Measurements from ENCODE around the gene NARS2.

The NARS2 gene

DNA sequence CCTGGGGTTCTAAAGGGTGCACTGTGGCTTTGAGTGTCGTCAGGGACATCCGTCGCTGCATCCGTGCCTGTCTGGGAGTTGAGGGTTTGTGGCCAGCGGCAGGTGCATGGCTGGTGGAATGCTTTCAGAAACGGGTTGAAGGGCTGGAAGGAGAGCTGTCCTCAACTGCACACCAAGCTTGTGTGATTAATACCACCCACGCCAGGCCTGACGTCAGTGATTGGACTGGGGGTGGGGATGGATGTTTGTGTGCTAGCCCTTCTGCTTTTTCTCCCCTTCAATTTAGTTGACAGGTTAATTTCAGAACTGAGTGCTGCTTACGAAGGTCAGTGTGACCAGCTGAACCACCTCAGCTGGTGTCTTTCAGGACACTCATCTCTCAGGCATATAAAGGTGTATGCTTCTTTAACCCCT, 153.9 kb downstream of the NARS2 start:
- DNase-seq (ENCODE audit: insufficient read length, low spot score), result no peak
- TF ChIP-seq SPI1 (IDR thresholded peaks at IDR 0.05; ENCODE audit: low read depth, low read length) (peak; percentile 75), POU2F2 (IDR thresholded peaks at IDR 0.05; ENCODE audit: low read depth, low read length) (peak; percentile 7; the same call in 1 of the 2 replicates), PAX5 (IDR thresholded peaks at IDR 0.05; ENCODE audit: insufficient read depth, low read length, severe bottlenecking) (no peak)
- FAIRE-seq, result peak; percentile 80

DNA sequence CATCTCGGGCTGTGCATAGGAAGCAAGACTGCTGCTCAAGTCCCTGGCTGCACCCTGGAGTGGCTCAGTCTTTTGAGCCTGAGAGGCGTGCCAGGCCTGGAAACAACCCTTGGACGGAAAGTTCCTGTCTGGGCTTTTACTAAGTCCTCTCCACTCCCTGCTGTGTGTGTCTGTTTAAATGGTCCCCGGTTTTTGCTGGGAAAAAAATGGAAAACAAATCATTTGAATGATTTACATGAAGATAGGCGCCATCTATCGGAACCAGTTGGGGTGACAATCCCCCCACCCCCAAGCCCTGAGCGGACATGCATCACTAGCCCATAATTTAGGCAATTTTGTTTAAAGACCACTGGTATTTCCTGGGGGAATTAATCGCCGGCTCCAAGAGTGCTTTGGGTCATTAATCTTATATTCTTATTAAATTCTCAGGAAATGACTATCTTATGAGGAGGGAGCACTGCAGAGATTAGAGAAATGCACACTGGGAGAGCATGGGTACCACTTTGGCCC, 154.4 kb downstream of the NARS2 start:
- DNase-seq (ENCODE audit: insufficient read length, low spot score), result no peak
- TF ChIP-seq TAF1 (IDR thresholded peaks at IDR 0.05; ENCODE audit: low read depth, low read length), result no peak
- TF ChIP-seq POU2F2 (IDR thresholded peaks at IDR 0.05; ENCODE audit: low read depth, low read length), result 0 out of 2 replicates have a peak, but pooled peaks have one; percentile 23
- no peak for FAIRE-seq

DNA sequence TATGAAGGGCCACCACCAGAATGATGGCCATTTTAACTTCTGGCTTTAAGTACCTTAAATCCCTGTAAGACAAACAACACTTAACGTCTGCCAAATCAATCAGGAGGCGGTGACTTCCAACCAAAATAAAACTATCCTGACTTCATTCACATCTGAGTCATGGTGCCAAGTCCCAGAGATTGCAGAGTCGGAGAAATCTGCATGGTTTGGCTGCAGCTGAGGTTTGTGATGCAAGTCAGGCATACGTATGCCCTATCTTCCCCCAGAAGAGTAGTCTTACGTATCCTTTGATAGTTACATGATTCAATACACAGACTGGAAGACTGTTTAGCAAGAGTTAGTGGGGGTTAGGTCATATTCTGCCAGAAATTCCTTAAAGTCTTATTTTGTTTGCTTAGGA, 155.3 kb downstream of the NARS2 start:
- DNase-seq (ENCODE audit: insufficient read length, low spot score), result no peak
- TF ChIP-seq POU2F2 (IDR thresholded peaks at IDR 0.05; ENCODE audit: low read depth, low read length) (no peak), PAX5 (IDR thresholded peaks at IDR 0.05; ENCODE audit: insufficient read depth, low read length, severe bottlenecking) (no peak), POLR2A (IDR thresholded peaks at IDR 0.05; ENCODE audit: low read depth, low read length) (no peak), SPI1 (IDR thresholded peaks at IDR 0.05; ENCODE audit: low read depth, low read length) (no peak), TAF1 (IDR thresholded peaks at IDR 0.05; ENCODE audit: low read depth, low read length) (no peak), POLR2AphosphoS5 (IDR thresholded peaks at IDR 0.05; ENCODE audit: low read depth, low read length) (no peak)
- FAIRE-seq, result no peak

DNA sequence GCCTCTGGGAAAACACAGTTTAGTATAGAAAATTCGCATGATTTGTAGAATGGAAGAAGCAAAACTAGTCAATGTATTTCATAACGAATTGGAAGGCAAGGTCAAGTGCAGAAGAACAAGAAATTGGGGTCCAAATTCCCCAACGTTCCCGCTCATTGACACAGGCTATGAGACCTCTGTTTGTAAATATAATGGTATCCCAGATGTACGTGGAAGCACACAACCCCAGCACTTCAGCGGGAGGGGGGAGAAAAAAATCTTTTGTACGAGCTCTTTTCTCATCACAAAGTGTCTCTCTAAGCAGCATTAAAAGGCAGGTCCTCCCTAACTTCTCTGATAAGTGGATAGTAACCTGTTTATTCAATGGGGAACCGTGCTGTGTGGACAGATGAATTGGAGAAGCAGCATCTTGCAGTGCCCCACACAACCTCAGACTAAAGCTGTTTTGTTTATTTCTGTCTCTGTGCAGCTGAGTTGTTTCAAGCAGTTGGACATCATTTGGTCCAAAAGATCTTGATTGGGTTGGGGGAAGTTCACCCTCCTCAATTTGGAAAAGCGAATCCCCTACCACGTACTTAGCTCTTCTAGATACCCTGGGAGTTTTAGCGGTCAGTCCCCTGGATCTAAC, 156.0 kb downstream of the NARS2 start:
- DNase-seq (ENCODE audit: insufficient read length, low spot score) (no peak), FAIRE-seq (no peak)
- TF ChIP-seq POU2F2 (IDR thresholded peaks at IDR 0.05; ENCODE audit: low read depth, low read length) (no peak), PAX5 (IDR thresholded peaks at IDR 0.05; ENCODE audit: insufficient read depth, low read length, severe bottlenecking) (no peak), POLR2A (IDR thresholded peaks at IDR 0.05; ENCODE audit: low read depth, low read length) (no peak)

DNA sequence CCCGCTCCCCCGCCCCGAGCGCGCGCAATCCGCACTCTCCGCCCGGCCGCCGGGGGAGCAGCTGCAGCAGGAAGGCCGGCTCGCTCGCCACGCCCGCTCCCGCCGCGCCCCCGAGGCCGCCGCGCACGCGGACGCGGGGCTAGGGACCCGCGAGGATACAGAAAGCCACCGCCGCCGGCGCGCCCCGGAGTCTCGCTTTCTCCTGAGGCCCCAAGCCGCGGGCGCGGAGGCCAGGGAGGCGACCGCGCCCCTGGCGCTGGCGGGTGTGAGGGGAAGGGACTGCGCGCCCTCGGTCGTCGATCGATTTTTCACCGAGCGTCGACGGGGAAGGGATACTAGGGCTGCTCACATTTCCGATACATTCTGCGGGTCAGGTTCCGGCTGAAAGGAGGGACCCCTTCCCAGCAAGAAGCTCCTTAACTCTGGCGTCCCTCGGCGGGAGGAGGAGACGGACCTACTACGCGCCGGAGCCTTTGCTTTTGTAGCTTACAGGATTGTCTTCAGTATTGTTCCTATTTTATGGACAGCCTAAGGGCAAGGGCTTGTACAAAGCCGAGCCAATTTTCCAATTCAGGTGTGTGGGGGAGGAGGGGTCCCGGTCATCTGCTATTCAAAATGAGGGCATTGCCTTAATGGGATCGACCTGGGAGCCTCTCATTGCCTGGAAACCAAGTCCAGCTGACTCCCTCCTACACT, 156.6 kb downstream of the NARS2 start:
- TF ChIP-seq POU2F2 (IDR thresholded peaks at IDR 0.05; ENCODE audit: low read depth, low read length) (0 out of 2 replicates have a peak, but pooled peaks have one; percentile 25), TAF1 (IDR thresholded peaks at IDR 0.05; ENCODE audit: low read depth, low read length) (no peak), POLR2A (IDR thresholded peaks at IDR 0.05; ENCODE audit: low read depth, low read length) (no peak), SPI1 (IDR thresholded peaks at IDR 0.05; ENCODE audit: low read depth, low read length) (no peak)
- FAIRE-seq (peak; percentile 69), DNase-seq (ENCODE audit: insufficient read length, low spot score) (peak; percentile 67)

DNA sequence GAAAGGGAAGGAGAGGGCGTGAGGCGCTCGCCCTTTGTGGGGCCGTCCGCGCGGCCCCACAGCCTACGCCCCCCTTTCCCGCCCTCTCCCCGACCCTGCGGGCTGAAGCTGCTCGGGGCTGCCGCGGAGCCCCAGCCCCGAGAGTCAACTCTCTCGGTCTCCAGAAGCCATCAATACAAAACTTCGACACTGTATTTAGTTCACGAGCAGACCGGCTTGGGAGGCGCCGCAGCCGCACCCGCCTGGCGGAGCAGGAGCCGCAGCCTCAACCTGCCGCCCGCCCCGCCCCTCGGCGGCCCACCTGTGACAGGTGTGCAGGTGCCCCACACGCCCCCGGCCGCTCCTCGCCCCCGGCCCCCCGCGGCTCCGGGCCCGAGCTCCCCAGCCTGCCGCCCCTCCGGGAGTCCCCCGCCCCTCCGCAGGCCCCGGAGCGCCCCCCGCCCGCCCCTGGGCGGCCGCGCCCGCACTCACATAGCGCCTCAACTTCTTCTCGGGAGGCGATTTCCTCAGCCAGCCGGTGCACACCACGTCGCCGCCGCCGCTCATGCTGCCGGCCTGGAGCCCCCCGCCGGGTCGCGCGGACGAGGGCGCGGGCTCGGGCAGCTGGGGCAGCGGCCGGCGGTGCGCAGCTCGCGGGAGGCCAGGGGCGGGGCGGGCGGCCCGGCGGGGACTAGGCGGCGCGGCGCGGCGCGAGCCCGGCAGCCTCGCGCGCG, 157.3 kb downstream of the NARS2 start, which contains the start of gene GAB2:
Gene GAB2 (minus strand): TSS at position 646 of the 713 bp plus-strand sequence. CDS start 100 bp downstream, at position 546.
- DNase-seq (ENCODE audit: insufficient read length, low spot score) (no peak), FAIRE-seq (no peak)
- TF ChIP-seq POLR2A (IDR thresholded peaks at IDR 0.05; ENCODE audit: low read depth, low read length), result no peak
- no peak for TF ChIP-seq POU2F2 (IDR thresholded peaks at IDR 0.05; ENCODE audit: low read depth, low read length)
- TF ChIP-seq SPI1 (IDR thresholded peaks at IDR 0.05; ENCODE audit: low read depth, low read length), result no peak
- TF ChIP-seq TAF1 (IDR thresholded peaks at IDR 0.05; ENCODE audit: low read depth, low read length), result no peak
- TF ChIP-seq POLR2AphosphoS5 (IDR thresholded peaks at IDR 0.05; ENCODE audit: low read depth, low read length), result no peak

DNA sequence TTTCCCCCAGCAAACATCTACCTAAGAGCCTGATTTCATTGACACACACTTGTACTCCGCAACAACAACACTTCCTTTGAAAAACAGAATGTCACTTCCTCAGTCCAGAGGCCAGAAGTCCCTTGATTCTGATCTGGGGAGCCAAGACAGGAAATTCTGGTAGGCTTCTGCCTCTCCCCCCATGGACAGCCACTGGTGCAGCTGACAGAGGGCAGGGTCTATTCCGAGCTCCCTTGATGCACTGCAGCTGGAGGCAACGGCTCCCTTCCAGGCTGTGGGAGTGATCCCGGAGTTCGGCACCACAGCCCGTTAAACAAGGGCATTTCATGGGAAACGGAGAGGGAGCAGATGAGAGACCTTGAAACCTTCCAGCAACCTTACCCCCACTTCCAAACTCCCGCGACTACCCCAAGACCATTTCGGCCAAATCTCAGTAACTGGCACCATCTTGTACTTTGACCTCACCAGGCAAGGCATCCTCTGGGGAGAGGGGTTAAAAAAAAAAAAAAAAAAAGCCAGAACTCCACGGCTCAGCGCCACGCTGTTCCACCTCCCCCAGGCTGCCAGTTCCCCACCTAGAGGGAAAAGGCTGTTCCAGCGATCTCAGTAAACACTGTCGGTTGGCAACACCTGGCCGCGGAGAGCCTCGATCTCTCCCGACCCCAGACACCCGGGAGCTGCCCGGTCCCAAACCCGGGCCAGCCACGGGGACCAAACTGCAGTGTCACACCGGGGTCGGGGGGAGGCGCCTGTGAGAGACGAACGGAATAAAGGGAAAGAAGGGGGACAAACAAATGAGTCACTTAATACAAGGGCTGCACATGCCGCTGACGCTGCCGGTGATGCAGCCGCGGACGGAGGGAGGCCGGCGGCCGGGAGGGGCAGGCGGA, 158.1 kb downstream of the NARS2 start:
- DNase-seq (ENCODE audit: insufficient read length, low spot score) (peak; percentile 26), FAIRE-seq (peak; percentile 28)
- TF ChIP-seq POLR2A (IDR thresholded peaks at IDR 0.05; ENCODE audit: low read depth, low read length) (no peak), TAF1 (IDR thresholded peaks at IDR 0.05; ENCODE audit: low read depth, low read length) (no peak), PAX5 (IDR thresholded peaks at IDR 0.05; ENCODE audit: insufficient read depth, low read length, severe bottlenecking) (no peak), SPI1 (IDR thresholded peaks at IDR 0.05; ENCODE audit: low read depth, low read length) (peak; percentile 41; the same call in 1 of the 2 replicates), POLR2AphosphoS5 (IDR thresholded peaks at IDR 0.05; ENCODE audit: low read depth, low read length) (no peak), POU2F2 (IDR thresholded peaks at IDR 0.05; ENCODE audit: low read depth, low read length) (no peak)

DNA sequence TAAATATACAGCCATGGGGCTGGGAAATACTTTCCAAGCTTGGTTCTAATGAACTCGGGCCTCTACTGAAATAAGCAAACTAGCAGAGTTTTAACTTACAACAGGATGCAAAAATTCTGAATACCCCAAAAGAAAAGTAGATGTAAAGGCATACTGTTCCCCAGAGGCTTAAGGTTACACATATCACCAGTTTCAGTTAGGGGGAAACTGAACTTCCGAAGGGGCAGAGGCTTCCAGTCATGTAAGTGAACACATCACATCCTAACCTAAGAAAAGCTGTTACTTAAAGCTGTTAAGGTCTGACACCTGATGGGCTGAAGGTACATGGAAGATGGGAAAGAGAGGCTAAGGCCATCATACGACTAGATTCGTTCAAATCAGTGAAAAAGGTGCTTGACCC, 159.3 kb downstream of the NARS2 start:
- peak; percentile 26 for FAIRE-seq
- TF ChIP-seq SPI1 (IDR thresholded peaks at IDR 0.05; ENCODE audit: low read depth, low read length) (no peak), PAX5 (IDR thresholded peaks at IDR 0.05; ENCODE audit: insufficient read depth, low read length, severe bottlenecking) (no peak), POLR2A (IDR thresholded peaks at IDR 0.05; ENCODE audit: low read depth, low read length) (no peak), POU2F2 (IDR thresholded peaks at IDR 0.05; ENCODE audit: low read depth, low read length) (no peak), POLR2AphosphoS5 (IDR thresholded peaks at IDR 0.05; ENCODE audit: low read depth, low read length) (no peak), TAF1 (IDR thresholded peaks at IDR 0.05; ENCODE audit: low read depth, low read length) (no peak)
- no peak for DNase-seq (ENCODE audit: insufficient read length, low spot score)

Data from GM12891 (cell line).